Measurements from ENCODE around the gene PLCH1. TPM values are rescaled to one million over a fixed set of nuclear protein-coding genes. Genes with fewer than 3 reads are reported as not detected.
A peak's percentile ranks its signal among the peaks of the same experiment; 100 is the strongest.

The PLCH1 gene
- total RNA-seq, 1 donor from 2014 or later = 14.0 TPM

GRCh38 chr3:155743606-155744005 lies 1.3 kb downstream of the PLCH1 start:
- H3K27ac ChIP-seq = peak overlapping the region; percentile 72
- no peaks in the 10 kb centered on the region for H3K9me3 ChIP-seq
- no peak for ATAC-seq
- H3K27me3 ChIP-seq (ENCODE audit: low read depth) = peaks cover 45% of the 10 kb centered on the region
- intact Hi-C loops (cut with DNase I) = no loop called here
- TF ChIP-seq CTCF (IDR thresholded peaks at IDR 0.05) = no peak
- H3K4me1 ChIP-seq = peaks cover 31% of the 10 kb centered on the region
- peak overlapping the region; percentile 63 for H3K4me3 ChIP-seq
- no peaks in the 10 kb centered on the region for H3K36me3 ChIP-seq
- no peak for DNase-seq

GRCh38 chr3:155742349-155742965 lies 2.4 kb downstream of the PLCH1 start:
- ATAC-seq (no peak), DNase-seq (no peak)
- intact Hi-C loops (cut with DNase I) = no loop called here
- Histone ChIP-seq H3K36me3 (no peaks in the 10 kb centered on the region), H3K27ac (no peak overlapping the region), H3K27me3 (ENCODE audit: low read depth) (peaks cover 45% of the 10 kb centered on the region), H3K4me3 (no peak overlapping the region), H3K9me3 (no peaks in the 10 kb centered on the region), H3K4me1 (peaks cover 40% of the 10 kb centered on the region)
- TF ChIP-seq CTCF (IDR thresholded peaks at IDR 0.05) = no peak

GRCh38 chr3:155741603-155742002 lies 3.3 kb downstream of the PLCH1 start:
- Histone ChIP-seq H3K4me3 (no peak overlapping the region), H3K36me3 (no peaks in the 10 kb centered on the region), H3K27ac (no peak overlapping the region), H3K9me3 (no peaks in the 10 kb centered on the region), H3K4me1 (peaks cover 40% of the 10 kb centered on the region), H3K27me3 (ENCODE audit: low read depth) (peaks cover 42% of the 10 kb centered on the region)
- no peak for TF ChIP-seq CTCF (IDR thresholded peaks at IDR 0.05)
- no peak for DNase-seq
- no peak for ATAC-seq
- intact Hi-C loops (cut with DNase I) = no loop called here

- no peak for ATAC-seq
- Histone ChIP-seq H3K27me3 (ENCODE audit: low read depth) (peaks cover 37% of the 10 kb centered on the region), H3K36me3 (no peaks in the 10 kb centered on the region), H3K4me3 (no peak overlapping the region), H3K9me3 (no peaks in the 10 kb centered on the region), H3K4me1 (peaks cover 40% of the 10 kb centered on the region), H3K27ac (no peak overlapping the region)
- intact Hi-C loops (cut with DNase I) = no loop called here
- no peak for DNase-seq
- no peak for TF ChIP-seq CTCF (IDR thresholded peaks at IDR 0.05)
These were observed 3.8 kb downstream of the PLCH1 start for GRCh38 chr3:155741101-155741500.

- Histone ChIP-seq H3K36me3 (no peaks in the 10 kb centered on the region), H3K4me3 (no peak overlapping the region), H3K27me3 (ENCODE audit: low read depth) (peaks cover 21% of the 10 kb centered on the region), H3K4me1 (peaks cover 26% of the 10 kb centered on the region), H3K9me3 (no peaks in the 10 kb centered on the region), H3K27ac (peak overlapping the region; percentile 74)
- no peak for DNase-seq
- TF ChIP-seq CTCF (IDR thresholded peaks at IDR 0.05) = no peak
- intact Hi-C loops (cut with DNase I) = no loop called here
- no peak for ATAC-seq
These were observed 5.7 kb downstream of the PLCH1 start for GRCh38 chr3:155739154-155739553.

Measured in lower lobe of right lung (tissue), 2 donors.